Measurements from ENCODE around the gene FCSK.
A peak's percentile ranks its signal among the peaks of the same experiment; 100 is the strongest.

GRCh38 chr16:70438969-70439862, 15.2 kb upstream of the FCSK start, which contains the start of gene ST3GAL2:
- TF ChIP-seq POLR2AphosphoS5 (IDR thresholded peaks at IDR 0.05): peak; percentile 59
- TF ChIP-seq CTCF (IDR thresholded peaks at IDR 0.05; ENCODE audit: poor library complexity, severe bottlenecking): peak; percentile 45
- no peak for TF ChIP-seq SMC3 (conservative IDR thresholded peaks at IDR 0.05; ENCODE audit: poor library complexity)
- no peak for TF ChIP-seq RAD21 (conservative IDR thresholded peaks at IDR 0.05)
- TF ChIP-seq REST (IDR thresholded peaks at IDR 0.05; ENCODE audit: borderline replicate concordance): peak; percentile 91
- TF ChIP-seq EZH2 (IDR thresholded peaks at IDR 0.05; ENCODE audit: borderline replicate concordance, insufficient read depth, low read length, poor library complexity, severe bottlenecking): no peak
- peak; percentile 64 for TF ChIP-seq EP300 (conservative IDR thresholded peaks at IDR 0.05; ENCODE audit: poor library complexity, severe bottlenecking)
- TF ChIP-seq MXI1 (conservative IDR thresholded peaks at IDR 0.05; ENCODE audit: poor library complexity, severe bottlenecking): peak; percentile 49
- peak; percentile 97 for TF ChIP-seq TAF1 (IDR thresholded peaks at IDR 0.05; ENCODE audit: low read depth)
